ENCODE measurements around the gene ZEB2.

The ZEB2 gene

GRCh38 chr2:144461308-144461766 is 58.6 kb downstream of the ZEB2 start:
- Histone ChIP-seq H3K79me2 (ENCODE audit: insufficient read depth, low read depth) (no peaks in the 10 kb centered on the region), H3K4me2 (no peak overlapping the region), H3K4me1 (ENCODE audit: low read depth, poor library complexity, severe bottlenecking) (peaks cover 4% of the 10 kb centered on the region), H3K27ac (no peak overlapping the region), H3K4me3 (IDR thresholded peaks at IDR 0.05; ENCODE audit: insufficient read depth, low read depth, low read length) (no peak overlapping the region), H3K36me3 (ENCODE audit: insufficient read depth) (no peaks in the 10 kb centered on the region), H2AFZ (ENCODE audit: low read depth) (no peak overlapping the region), H4K20me1 (ENCODE audit: insufficient read depth) (no peaks in the 10 kb centered on the region), H3K27me3 (ENCODE audit: insufficient read depth, low read depth) (no peaks in the 10 kb centered on the region), H3K9ac (no peak overlapping the region)
- TF ChIP-seq, protein P1, sequence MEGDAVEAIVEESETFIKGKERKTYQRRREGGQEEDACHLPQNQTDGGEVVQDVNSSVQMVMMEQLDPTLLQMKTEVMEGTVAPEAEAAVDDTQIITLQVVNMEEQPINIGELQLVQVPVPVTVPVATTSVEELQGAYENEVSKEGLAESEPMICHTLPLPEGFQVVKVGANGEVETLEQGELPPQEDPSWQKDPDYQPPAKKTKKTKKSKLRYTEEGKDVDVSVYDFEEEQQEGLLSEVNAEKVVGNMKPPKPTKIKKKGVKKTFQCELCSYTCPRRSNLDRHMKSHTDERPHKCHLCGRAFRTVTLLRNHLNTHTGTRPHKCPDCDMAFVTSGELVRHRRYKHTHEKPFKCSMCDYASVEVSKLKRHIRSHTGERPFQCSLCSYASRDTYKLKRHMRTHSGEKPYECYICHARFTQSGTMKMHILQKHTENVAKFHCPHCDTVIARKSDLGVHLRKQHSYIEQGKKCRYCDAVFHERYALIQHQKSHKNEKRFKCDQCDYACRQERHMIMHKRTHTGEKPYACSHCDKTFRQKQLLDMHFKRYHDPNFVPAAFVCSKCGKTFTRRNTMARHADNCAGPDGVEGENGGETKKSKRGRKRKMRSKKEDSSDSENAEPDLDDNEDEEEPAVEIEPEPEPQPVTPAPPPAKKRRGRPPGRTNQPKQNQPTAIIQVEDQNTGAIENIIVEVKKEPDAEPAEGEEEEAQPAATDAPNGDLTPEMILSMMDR (conservative IDR thresholded peaks at IDR 0.05; ENCODE audit: low read depth, low read length), result no peak

DNA sequence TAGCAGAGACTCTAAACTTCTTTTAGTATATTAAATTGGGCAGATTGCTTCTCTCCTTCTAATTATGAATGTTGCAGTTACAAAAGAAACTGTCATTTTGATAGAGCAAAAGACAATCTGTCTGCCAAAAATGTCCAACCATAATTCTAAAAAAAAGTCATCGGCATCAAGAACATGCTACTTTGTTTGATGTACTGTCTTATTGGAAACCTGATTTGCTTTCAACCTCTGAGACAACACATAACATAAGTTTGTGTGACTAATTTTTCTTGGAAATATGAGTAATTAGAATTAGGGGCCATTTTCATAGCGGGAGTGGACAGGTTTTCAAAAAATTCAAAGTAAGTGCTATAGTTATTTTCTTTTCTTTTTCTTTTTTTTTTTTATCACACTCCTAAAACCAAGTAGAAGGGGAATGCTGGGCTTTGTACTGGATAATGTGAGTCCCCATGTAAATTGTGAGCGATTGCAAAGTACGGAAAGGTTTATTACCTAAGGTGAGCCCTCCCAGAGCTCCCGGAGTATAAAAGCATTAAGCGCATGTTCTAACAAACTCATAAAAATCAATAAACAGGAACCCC is 59.1 kb downstream of the ZEB2 start:
- Histone ChIP-seq H3K27me3 (ENCODE audit: insufficient read depth, low read depth) (no peaks in the 10 kb centered on the region), H3K9ac (no peak overlapping the region), H3K27ac (no peak overlapping the region), H3K36me3 (ENCODE audit: insufficient read depth) (no peaks in the 10 kb centered on the region), H3K79me2 (ENCODE audit: insufficient read depth, low read depth) (no peaks in the 10 kb centered on the region), H3K4me2 (no peak overlapping the region), H2AFZ (ENCODE audit: low read depth) (no peak overlapping the region), H3K4me3 (IDR thresholded peaks at IDR 0.05; ENCODE audit: insufficient read depth, low read depth, low read length) (no peak overlapping the region), H3K4me1 (ENCODE audit: low read depth, poor library complexity, severe bottlenecking) (peaks cover 4% of the 10 kb centered on the region), H4K20me1 (ENCODE audit: insufficient read depth) (no peaks in the 10 kb centered on the region)
- TF ChIP-seq, protein P1 (conservative IDR thresholded peaks at IDR 0.05; ENCODE audit: low read depth, low read length), result no peak

DNA sequence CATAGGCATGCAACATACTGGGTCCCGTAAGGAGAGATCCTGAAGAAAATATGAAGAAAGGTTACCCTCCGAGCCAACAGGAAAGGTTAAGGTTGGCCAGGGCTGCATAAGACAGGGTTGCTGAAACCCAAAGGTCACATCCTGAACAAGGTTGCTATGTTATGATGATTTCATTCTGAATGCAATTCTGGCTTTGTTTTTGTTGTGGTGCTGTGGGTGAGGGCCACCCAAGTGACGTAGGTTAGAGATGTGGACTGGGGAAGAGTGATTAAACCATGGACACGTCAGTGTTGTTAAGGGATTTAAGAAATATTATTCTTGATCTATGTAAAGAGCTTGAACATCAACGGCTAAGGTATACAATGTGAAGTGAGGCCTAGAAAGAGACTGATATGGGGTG is 60.0 kb downstream of the ZEB2 start:
- Histone ChIP-seq H2AFZ (ENCODE audit: low read depth) (no peak overlapping the region), H3K4me3 (IDR thresholded peaks at IDR 0.05; ENCODE audit: insufficient read depth, low read depth, low read length) (no peak overlapping the region), H3K79me2 (ENCODE audit: insufficient read depth, low read depth) (no peaks in the 10 kb centered on the region), H3K4me1 (ENCODE audit: low read depth, poor library complexity, severe bottlenecking) (peaks cover 4% of the 10 kb centered on the region), H3K4me2 (no peak overlapping the region), H4K20me1 (ENCODE audit: insufficient read depth) (no peaks in the 10 kb centered on the region), H3K27ac (no peak overlapping the region), H3K9ac (no peak overlapping the region), H3K36me3 (ENCODE audit: insufficient read depth) (no peaks in the 10 kb centered on the region), H3K27me3 (ENCODE audit: insufficient read depth, low read depth) (no peaks in the 10 kb centered on the region)
- TF ChIP-seq, protein P1 (conservative IDR thresholded peaks at IDR 0.05; ENCODE audit: low read depth, low read length), result no peak

GRCh38 chr2:144459286-144459685 is 60.6 kb downstream of the ZEB2 start:
- Histone ChIP-seq H3K4me3 (IDR thresholded peaks at IDR 0.05; ENCODE audit: insufficient read depth, low read depth, low read length) (no peak overlapping the region), H3K9ac (no peak overlapping the region), H3K4me2 (no peak overlapping the region), H4K20me1 (ENCODE audit: insufficient read depth) (no peaks in the 10 kb centered on the region), H3K36me3 (ENCODE audit: insufficient read depth) (no peaks in the 10 kb centered on the region), H2AFZ (ENCODE audit: low read depth) (no peak overlapping the region), H3K27ac (no peak overlapping the region), H3K27me3 (ENCODE audit: insufficient read depth, low read depth) (no peaks in the 10 kb centered on the region), H3K79me2 (ENCODE audit: insufficient read depth, low read depth) (no peaks in the 10 kb centered on the region), H3K4me1 (ENCODE audit: low read depth, poor library complexity, severe bottlenecking) (peaks cover 4% of the 10 kb centered on the region)
- TF ChIP-seq, protein P1 (conservative IDR thresholded peaks at IDR 0.05; ENCODE audit: low read depth, low read length), result no peak

Measured in KMS-11 (cell line).